ENCODE measurements around the gene PROK1.

- TF ChIP-seq, protein P1, sequence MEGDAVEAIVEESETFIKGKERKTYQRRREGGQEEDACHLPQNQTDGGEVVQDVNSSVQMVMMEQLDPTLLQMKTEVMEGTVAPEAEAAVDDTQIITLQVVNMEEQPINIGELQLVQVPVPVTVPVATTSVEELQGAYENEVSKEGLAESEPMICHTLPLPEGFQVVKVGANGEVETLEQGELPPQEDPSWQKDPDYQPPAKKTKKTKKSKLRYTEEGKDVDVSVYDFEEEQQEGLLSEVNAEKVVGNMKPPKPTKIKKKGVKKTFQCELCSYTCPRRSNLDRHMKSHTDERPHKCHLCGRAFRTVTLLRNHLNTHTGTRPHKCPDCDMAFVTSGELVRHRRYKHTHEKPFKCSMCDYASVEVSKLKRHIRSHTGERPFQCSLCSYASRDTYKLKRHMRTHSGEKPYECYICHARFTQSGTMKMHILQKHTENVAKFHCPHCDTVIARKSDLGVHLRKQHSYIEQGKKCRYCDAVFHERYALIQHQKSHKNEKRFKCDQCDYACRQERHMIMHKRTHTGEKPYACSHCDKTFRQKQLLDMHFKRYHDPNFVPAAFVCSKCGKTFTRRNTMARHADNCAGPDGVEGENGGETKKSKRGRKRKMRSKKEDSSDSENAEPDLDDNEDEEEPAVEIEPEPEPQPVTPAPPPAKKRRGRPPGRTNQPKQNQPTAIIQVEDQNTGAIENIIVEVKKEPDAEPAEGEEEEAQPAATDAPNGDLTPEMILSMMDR (IDR thresholded peaks at IDR 0.05), result no peak
- no peak for TF ChIP-seq POLR2A (IDR thresholded peaks at IDR 0.05)
Measured at GRCh38 chr1:110494036-110494435, 43.1 kb downstream of the PROK1 start.
